H1 (cell line): ENCODE data around the gene UCMA. TPM values are rescaled to one million over a fixed set of nuclear protein-coding genes. Genes with fewer than 3 reads are reported as not detected.
A peak's percentile ranks its signal among the peaks of the same experiment; 100 is the strongest.

Experiments
- CTCF ChIA-PET: fragments of 300-600 bp; sonication (Branson Sonifier 250); formaldehyde crosslinking; loops from one replicate; lab custom pipeline; 2021; ENCODE audit not compliant: partially characterized antibody; lab: Charles Lee
- POLR2A ChIA-PET: fragments of 300-600 bp; sonication (Branson Sonifier 250); formaldehyde crosslinking; loops from one replicate; lab custom pipeline; 2021; ENCODE audit warnings: inconsistent platforms; ENCODE audit not compliant: partially characterized antibody; lab: Charles Lee
- DNase-seq, 2 experiments: peaks; one replicate each; pipeline versions ENCODE4 v3.0.0 to v3.0.0-alpha.2; 2010 to 2022; ENCODE audit warnings: low spot score in 2 of 2, low read depth in 1 of 2, mixed read lengths in 1 of 2
- FAIRE-seq: peaks from 2 replicates; lab custom pipeline; 2011; peaks lifted over from hg19 to GRCh38; lab: Jason Lieb, UNC
- H2AFZ ChIP-seq: 2 replicates; pipeline ENCODE4 v1.8.1; 2012; ENCODE audit warnings: low read length, inconsistent platforms
- H2AK5ac ChIP-seq: 2 replicates; pipeline ENCODE4 v1.6.1; 2013; ENCODE audit warnings: low read depth, low read length
- H2BK120ac ChIP-seq: replicated peaks from 2 replicates; pipeline ENCODE3; 2013; ENCODE audit warnings: low read depth, low read length, inconsistent platforms
- H2BK12ac ChIP-seq: 2 replicates; pipeline ENCODE4 v1.6.1; 2013; ENCODE audit warnings: low read depth, low read length
- H2BK15ac ChIP-seq: 2 replicates; pipeline ENCODE4 v1.6.1; 2013; ENCODE audit warnings: low read length
- H2BK20ac ChIP-seq: 2 replicates; pipeline ENCODE4 v1.6.1; 2013; ENCODE audit warnings: low read length
- H2BK5ac ChIP-seq: 2 replicates; pipeline ENCODE4 v1.6.1; 2013; ENCODE audit warnings: low read depth, low read length
- H3K14ac ChIP-seq: 2 replicates; pipeline ENCODE4 v1.6.1; 2013; ENCODE audit warnings: inconsistent platforms; ENCODE audit not compliant: insufficient read length
- H3K18ac ChIP-seq: 2 replicates; pipeline ENCODE4 v1.6.1; 2013; ENCODE audit warnings: low read length; ENCODE audit errors: extremely low read depth
- H3K23ac ChIP-seq: 2 replicates; pipeline ENCODE4 v1.6.1; 2013; ENCODE audit warnings: inconsistent platforms; ENCODE audit not compliant: insufficient read length
- H3K23me2 ChIP-seq: 2 replicates; pipeline ENCODE4 v1.6.1; 2013; ENCODE audit warnings: low read depth, low read length
- H3K27ac ChIP-seq: 2 replicates; pipeline ENCODE4 v1.6.1; 2011; ENCODE audit warnings: low read depth, low read length, inconsistent platforms
- H3K27me3 ChIP-seq, 4 experiments: replicated peaks in 1 of 4; 1 replicate in 1 of 4; 2 replicates in 3 of 4; pipeline versions ENCODE4 v1.6.1 to v1.8.1; 2011 to 2013; ENCODE audit warnings: low read length in 3 of 4, mild to moderate bottlenecking in 3 of 4, inconsistent platforms in 2 of 4, mixed read lengths in 2 of 4, moderate library complexity in 1 of 4; ENCODE audit not compliant: control insufficient read depth in 3 of 4, insufficient read depth in 3 of 4; ENCODE audit errors: extremely low read depth in 1 of 4
- H3K36me3 ChIP-seq, 4 experiments: 2 replicates each; pipeline versions ENCODE4 v1.6.1 to v1.8.1; 2011 to 2013; ENCODE audit warnings: mild to moderate bottlenecking in 4 of 4, low read length in 3 of 4, moderate library complexity in 2 of 4, control low read depth in 1 of 4, inconsistent platforms in 1 of 4; ENCODE audit not compliant: insufficient read depth in 4 of 4, control insufficient read depth in 2 of 4
- H3K4ac ChIP-seq: replicated peaks from 2 replicates; pipeline ENCODE3; 2013; ENCODE audit warnings: low read length, low read depth, mixed read lengths, inconsistent platforms; ENCODE audit not compliant: insufficient read length
- H3K4me1 ChIP-seq, 4 experiments: replicated peaks in 1 of 4; 1 replicate in 1 of 4; 2 replicates in 3 of 4; pipeline versions ENCODE4 v1.6.1 to v1.8.1; 2011 to 2013; ENCODE audit warnings: low read length in 3 of 4, inconsistent platforms in 2 of 4, mixed read lengths in 1 of 4; ENCODE audit not compliant: insufficient read depth in 4 of 4, control insufficient read depth in 3 of 4
- H3K4me2 ChIP-seq, 2 experiments: 2 replicates each; pipeline versions ENCODE4 v1.6.1 to v1.8.1; 2011 to 2013; ENCODE audit warnings: low read depth in 2 of 2, low read length in 2 of 2, control low read depth in 1 of 2, inconsistent platforms in 1 of 2, mild to moderate bottlenecking in 1 of 2; ENCODE audit not compliant: insufficient read depth in 1 of 2
- H3K4me3 ChIP-seq, 4 experiments: fragments of 200-600, 300-600 bp in 1 of 4; sonication (generic), shearing (Covaris generic), sonication (Bioruptor Twin) in 1 of 4; 2 replicates each; pipeline versions ENCODE4 v1.5.1 to v1.8.1; 2011 to 2016; ENCODE audit warnings: low read length in 4 of 4, low read depth in 3 of 4, control low read depth in 2 of 4, inconsistent platforms in 2 of 4, mild to moderate bottlenecking in 2 of 4, mixed read lengths in 1 of 4, moderate library complexity in 1 of 4; ENCODE audit not compliant: insufficient read depth in 2 of 4; ENCODE audit errors: extremely low read depth in 1 of 4
- H3K56ac ChIP-seq: replicated peaks from 2 replicates; pipeline ENCODE3; 2013; ENCODE audit warnings: low read depth, mild to moderate bottlenecking, mixed read lengths, low read length, inconsistent platforms; ENCODE audit not compliant: insufficient read length
- H3K79me1 ChIP-seq: 2 replicates; pipeline ENCODE4 v1.6.1; 2013; ENCODE audit warnings: low read depth, low read length, control low read depth
- H3K79me2 ChIP-seq, 2 experiments: 2 replicates each; pipeline versions ENCODE4 v1.6.1 to v1.8.1; 2012 to 2013; ENCODE audit warnings: low read length in 2 of 2, mild to moderate bottlenecking in 2 of 2, inconsistent platforms in 1 of 2; ENCODE audit not compliant: insufficient read depth in 2 of 2, control insufficient read depth in 1 of 2
- H3K9ac ChIP-seq, 4 experiments: replicated peaks in 1 of 4; 1 replicate in 1 of 4; 2 replicates in 3 of 4; pipeline versions ENCODE4 v1.6.1 to v1.8.1; 2011 to 2013; ENCODE audit warnings: low read depth in 3 of 4, low read length in 3 of 4, control low read depth in 2 of 4, mild to moderate bottlenecking in 2 of 4, moderate library complexity in 2 of 4, inconsistent platforms in 1 of 4; ENCODE audit errors: extremely low read depth in 1 of 4
- H3K9me3 ChIP-seq, 2 experiments: 2 replicates each; pipeline versions ENCODE4 v1.6.1 to v1.8.1; 2012 to 2013; ENCODE audit warnings: mild to moderate bottlenecking in 2 of 2, moderate library complexity in 2 of 2, control low read depth in 1 of 2, inconsistent platforms in 1 of 2, low read depth in 1 of 2, low read length in 1 of 2, mixed read lengths in 1 of 2; ENCODE audit not compliant: insufficient read depth in 2 of 2
- H4K20me1 ChIP-seq, 2 experiments: replicated peaks in 1 of 2; 2 replicates each; pipeline versions ENCODE3 to v1.8.1; 2011 to 2013; ENCODE audit warnings: inconsistent platforms in 2 of 2, low read length in 2 of 2, mild to moderate bottlenecking in 1 of 2; ENCODE audit not compliant: insufficient read depth in 2 of 2, control insufficient read depth in 1 of 2
- H4K5ac ChIP-seq: 2 replicates; pipeline ENCODE4 v1.6.1; 2013; ENCODE audit warnings: low read length, low read depth, mixed read lengths, inconsistent platforms; ENCODE audit not compliant: insufficient read length
- H4K8ac ChIP-seq: 2 replicates; pipeline ENCODE4 v1.8.0; 2013; ENCODE audit warnings: mild to moderate bottlenecking, moderate library complexity, low read length, inconsistent platforms; ENCODE audit not compliant: insufficient read depth; ENCODE audit errors: extremely low read depth
- H4K91ac ChIP-seq: replicated peaks from 2 replicates; pipeline ENCODE3; 2013; ENCODE audit warnings: low read length, mixed read lengths, inconsistent platforms; ENCODE audit not compliant: insufficient read length
- MAFK ChIP-seq: IDR thresholded peaks from 2 replicates; pipeline ENCODE4 v1.6.1; 2012; ENCODE audit warnings: low read depth, mild to moderate bottlenecking, improper control_type of control experiment, low read length
- POLR2A ChIP-seq, 2 experiments: IDR thresholded peaks; 1 replicate in 1 of 2; 2 replicates in 1 of 2; pipeline ENCODE4 v1.6.1; 2011; ENCODE audit warnings: low read depth in 2 of 2, low read length in 2 of 2, mild to moderate bottlenecking in 2 of 2; ENCODE audit errors: control extremely low read depth in 1 of 2
- TBP ChIP-seq: IDR thresholded peaks from 2 replicates; pipeline ENCODE4 v1.6.1; 2011; ENCODE audit warnings: low read depth, low read length, improper control_type of control experiment
- WGBS, 2 experiments: shearing (Covaris generic) in 1 of 2; methylation state at CpG; one replicate each; pipeline versions ENCODE4 v1.1.6 to v1.1.7; 2013 to 2015; ENCODE audit warnings: low lambda C conversion rate in 2 of 2, mixed read lengths in 2 of 2, inconsistent platforms in 1 of 2, low coverage in 1 of 2, missing lambda C conversion rate in 1 of 2; ENCODE audit not compliant: insufficient replicate concordance in 2 of 2, insufficient coverage in 1 of 2, insufficient read length in 1 of 2; ENCODE audit errors: extremely low coverage in 1 of 2, missing lambda C conversion rate in 1 of 2; 5-methylcytosine and 5-hydroxymethylcytosine counted together
- polyA plus RNA-seq, 7 experiments: library from polyadenylated mRNA; depleted of rRNA in 3 of 7; stranded (reverse) in 5 of 7; unstranded in 2 of 7; fragments of >200 nt in 5 of 7; fragments of 200-250 nt in 2 of 7; gene quantifications; 1 replicate in 5 of 7; 2 replicates in 1 of 7; 4 replicates in 1 of 7; pipeline versions ENCODE4 v1.2.1 to v1.2.3, GENCODE V29; 2011 to 2013; ENCODE audit warnings: missing spikeins in 2 of 7, mixed read lengths in 2 of 7
- total RNA-seq: library from RNA; stranded (reverse); fragmentation: NEBNext Ultra II Directional; extraction: Animal tissue kit (Norgen Biotek cat#: 25700); gene quantifications from 2 replicates; pipeline ENCODE4 v1.2.1, GENCODE V29; 2021

The UCMA gene
- total and polyA plus RNA-seq, 2 of the 8 experiments (the other 6 are each of a cell fraction or from before 2014, with no cell fraction given), result 1.2 to 4.6 TPM

DNA sequence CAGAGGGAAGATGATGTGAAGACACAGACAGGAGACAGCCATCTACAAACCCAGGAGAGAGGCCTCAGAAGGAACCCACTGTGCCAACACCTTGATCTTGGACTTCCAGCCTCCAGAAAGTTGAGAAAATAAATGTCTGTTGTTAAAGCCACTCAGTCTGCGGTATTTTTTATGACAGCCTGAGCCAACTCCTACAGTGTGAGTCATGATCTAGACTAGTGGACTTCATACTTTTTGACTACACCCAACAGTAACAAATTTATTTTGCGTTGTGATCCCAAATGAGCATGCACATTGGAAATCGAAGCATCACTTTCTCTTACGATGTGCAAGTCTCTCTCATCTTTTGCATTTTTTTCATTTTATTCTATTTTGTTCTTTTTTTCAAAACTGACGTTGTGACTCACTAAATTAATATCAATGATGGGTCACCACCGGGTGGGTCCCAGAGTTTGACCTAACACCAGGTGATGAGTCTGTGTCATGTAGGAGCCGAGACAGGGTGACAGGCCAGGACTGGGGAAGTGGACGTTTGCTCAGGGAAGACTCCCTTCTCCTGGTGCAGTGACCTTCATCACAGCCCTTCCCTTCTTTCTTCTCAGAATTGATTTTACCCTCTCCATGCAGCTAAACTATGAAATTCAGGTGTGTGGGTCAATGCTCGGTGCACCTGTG lies 36.8 kb upstream of the UCMA start:
- Histone ChIP-seq H4K20me1 (no peaks in the 10 kb centered on the region), H3K9me3 (no peaks in the 10 kb centered on the region), H3K4me3 (no peak overlapping the region), H3K23ac (no peak overlapping the region), H2BK5ac (peak overlapping the region; percentile 67; the same call in 1 of the 2 replicates), H3K14ac (no peak overlapping the region), H2AFZ (peak overlapping the region; percentile 97), H2BK15ac (no peak overlapping the region), H2BK12ac (peak overlapping the region; percentile 29; the same call in 1 of the 2 replicates), H4K91ac (no peak overlapping the region), H2BK20ac (no peak overlapping the region), H3K4ac (no peak overlapping the region), H3K4me1 (peaks cover 4 to 12% (median 7%) of the 10 kb centered on the region in 4 experiments), H4K5ac (no peak overlapping the region), H4K8ac (no peak overlapping the region), H3K18ac (0 out of 2 replicates have a peak overlapping the region, but pooled peaks have one; percentile 2), H3K79me2 (no peaks in the 10 kb centered on the region), H2AK5ac (no peak overlapping the region), H3K36me3 (no peaks in the 10 kb centered on the region), H3K79me1 (no peaks in the 10 kb centered on the region), H3K23me2 (no peaks in the 10 kb centered on the region; the same call in 1 of the 2 replicates), H3K4me2 (peak overlapping the region; percentile 28 to 49; a peak in 2 of 4 replicates), H3K27ac (no peak overlapping the region), H3K27me3 (no peaks in the 10 kb centered on the region; a peak in 1 of 7 replicates), H3K9ac (no peak overlapping the region), H2BK120ac (peak overlapping the region; percentile 13), H3K56ac (no peak overlapping the region)
- DNase-seq, result no peak
- ChIA-PET CTCF (interaction anchor here (1.2 to 3.1 kb wide), 4 partner anchors 14 to 50 kb away, joined by 3 to 13 read pairs (median 7); no protein-coding TSS in a partner anchor), POLR2A (interaction anchor here (1.3 kb wide), 1 partner anchor 79 kb away, joined by 5 read pairs; no protein-coding TSS in a partner anchor)
- FAIRE-seq, result peak; percentile 19
- WGBS, 2 experiments, result 81% methylated on average over 9 of the region's 9 CpGs; no CpG with 5 or more reads in 1 of the 2 experiments
- TF ChIP-seq POLR2A (IDR thresholded peaks at IDR 0.05; ENCODE audit: control extremely low read depth in 1 of 2, low read depth in 2 of 2, low read length in 2 of 2) (no peak), MAFK (no peak), TBP (no peak)
